ENCODE data around the gene BAIAP2. TPM values are rescaled to one million over a fixed set of nuclear protein-coding genes. Genes with fewer than 3 reads are reported as not detected.
"Not testable (repeated sequence)": the region's sequence is repeated elsewhere in the genome, so short reads cannot be mapped to it uniquely, and the experiment has no call there.

The BAIAP2 gene
- total RNA-seq, 1 donor from 2014 or later, result 7.3 TPM

GRCh38 chr17:81030312-81030711 lies 4.6 kb upstream of the BAIAP2 start:
- H3K4me3 ChIP-seq (ENCODE audit: low read length in 3 of 3); H3K36me3 ChIP-seq (ENCODE audit: control insufficient read depth in 3 of 3, insufficient read depth in 3 of 3, low read length in 3 of 3); H3K27ac ChIP-seq (ENCODE audit: low read depth, low read length); H3K9me3 ChIP-seq (ENCODE audit: control insufficient read depth in 3 of 3, low read length in 3 of 3); H3K9ac ChIP-seq (ENCODE audit: low read depth in 1 of 3, low read length in 3 of 3): not testable (repeated sequence)
- H3K4me1 ChIP-seq (ENCODE audit: control insufficient read depth in 3 of 3, insufficient read depth in 3 of 3, low read length in 3 of 3), result peaks cover 16 to 47% (median 46%) of the 10 kb centered on the region in 3 donors
- peaks cover 41 to 63% (median 42%) of the 10 kb centered on the region in 3 donors for H3K27me3 ChIP-seq (ENCODE audit: control insufficient read depth in 3 of 3, insufficient read depth in 3 of 3, low read length in 3 of 3)

DNA sequence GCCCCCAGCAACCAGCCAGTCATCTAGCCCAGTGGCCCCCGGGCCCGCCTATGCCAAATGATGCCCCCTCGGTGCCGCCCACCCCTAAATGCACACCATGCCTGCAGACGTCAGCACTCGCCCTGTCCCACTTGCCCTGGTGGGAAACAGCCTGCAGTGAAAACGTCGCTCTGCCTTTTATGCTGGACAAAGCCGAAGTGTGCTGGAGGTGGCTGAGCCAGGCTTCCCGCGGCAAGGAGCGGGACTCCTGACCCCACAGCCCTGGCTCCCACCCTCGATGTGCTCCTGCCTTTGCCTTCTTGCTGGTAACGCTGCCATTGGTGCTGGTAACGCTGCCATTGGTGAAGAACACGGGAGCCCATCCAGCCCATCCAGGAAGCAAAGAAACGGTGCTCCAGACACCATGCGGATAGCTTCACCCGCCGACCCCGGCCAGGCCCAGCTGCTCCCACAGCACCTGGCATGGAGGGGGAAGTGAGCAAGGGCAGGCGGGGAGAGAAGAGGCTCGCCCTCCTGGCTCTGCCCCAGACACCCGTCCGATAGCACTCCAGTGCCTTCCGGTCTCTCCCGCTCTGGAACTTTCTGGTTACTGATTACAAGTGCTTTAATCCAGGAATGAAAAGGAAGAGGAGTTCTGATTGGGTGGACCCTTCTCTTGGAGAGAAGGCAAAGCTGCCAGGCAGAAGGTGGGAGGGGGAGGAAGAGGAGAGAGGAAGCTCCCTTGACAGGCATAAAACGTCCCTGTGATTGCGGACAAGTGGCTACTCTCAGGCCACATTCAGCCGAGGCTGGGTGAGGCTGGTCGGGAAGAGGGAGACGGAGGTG lies 4.0 kb upstream of the BAIAP2 start:
- Histone ChIP-seq H3K36me3 (ENCODE audit: control insufficient read depth in 3 of 3, insufficient read depth in 3 of 3, low read length in 3 of 3) (no peaks in the 10 kb centered on the region), H3K27me3 (ENCODE audit: control insufficient read depth in 3 of 3, insufficient read depth in 3 of 3, low read length in 3 of 3) (peaks cover 35 to 60% (median 35%) of the 10 kb centered on the region in 3 donors), H3K4me1 (ENCODE audit: control insufficient read depth in 3 of 3, insufficient read depth in 3 of 3, low read length in 3 of 3) (peaks cover 11 to 43% (median 40%) of the 10 kb centered on the region in 3 donors), H3K9me3 (ENCODE audit: control insufficient read depth in 3 of 3, low read length in 3 of 3) (no peaks in the 10 kb centered on the region), H3K4me3 (ENCODE audit: low read length in 3 of 3) (no peak overlapping the region), H3K9ac (ENCODE audit: low read depth in 1 of 3, low read length in 3 of 3) (no peak overlapping the region), H3K27ac (ENCODE audit: low read depth, low read length) (no peak overlapping the region)

- Histone ChIP-seq H3K9ac (ENCODE audit: low read depth in 1 of 3, low read length in 3 of 3) (no peak overlapping the region), H3K9me3 (ENCODE audit: control insufficient read depth in 3 of 3, low read length in 3 of 3) (no peaks in the 10 kb centered on the region), H3K27me3 (ENCODE audit: control insufficient read depth in 3 of 3, insufficient read depth in 3 of 3, low read length in 3 of 3) (peaks cover 26 to 52% (median 27%) of the 10 kb centered on the region in 3 donors), H3K36me3 (ENCODE audit: control insufficient read depth in 3 of 3, insufficient read depth in 3 of 3, low read length in 3 of 3) (no peaks in the 10 kb centered on the region), H3K4me1 (ENCODE audit: control insufficient read depth in 3 of 3, insufficient read depth in 3 of 3, low read length in 3 of 3) (peaks cover 7 to 41% (median 37%) of the 10 kb centered on the region in 3 donors), H3K27ac (ENCODE audit: low read depth, low read length) (no peak overlapping the region), H3K4me3 (ENCODE audit: low read length in 3 of 3) (no peak overlapping the region)
These were observed 3.1 kb upstream of the BAIAP2 start for GRCh38 chr17:81031566-81032550.

- H3K9ac ChIP-seq (ENCODE audit: low read depth in 1 of 3, low read length in 3 of 3), result no peak overlapping the region
- H3K4me3 ChIP-seq (ENCODE audit: low read length in 3 of 3), result no peak overlapping the region
- H3K27ac ChIP-seq (ENCODE audit: low read depth, low read length), result no peak overlapping the region
These were observed 2.1 kb upstream of the BAIAP2 start for GRCh38 chr17:81032641-81033480.

DNA sequence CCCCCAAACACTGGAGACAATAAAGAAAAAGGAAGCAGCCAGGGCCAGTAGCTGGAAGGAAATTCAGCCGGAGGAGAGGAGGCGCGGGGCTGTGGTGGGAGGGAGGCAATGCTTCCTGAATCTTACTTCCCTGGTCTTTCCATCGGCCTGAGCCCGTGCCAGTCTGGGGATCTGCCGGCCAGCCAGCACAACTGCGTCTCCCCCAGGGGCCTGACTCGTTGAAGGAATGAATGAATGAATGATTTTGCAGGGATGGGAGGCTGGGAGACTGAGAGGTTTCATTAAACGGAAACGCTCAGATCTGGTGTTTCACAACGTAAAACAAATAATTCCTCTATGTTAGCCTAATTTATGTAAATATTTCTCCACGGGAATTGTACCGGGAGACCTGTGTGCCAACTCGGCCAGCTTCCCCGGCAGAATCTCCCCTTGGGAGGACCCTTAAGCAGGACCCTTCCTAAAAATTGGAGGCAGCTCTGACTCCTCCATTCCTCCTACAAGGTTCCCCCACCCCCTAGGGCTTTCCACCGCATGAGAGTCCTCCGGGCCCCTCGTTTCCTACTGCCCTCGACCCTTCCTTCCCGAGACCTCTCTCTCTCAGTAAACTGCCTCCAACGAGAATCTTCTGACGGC lies 1.3 kb upstream of the BAIAP2 start:
- Histone ChIP-seq H3K27me3 (ENCODE audit: control insufficient read depth in 3 of 3, insufficient read depth in 3 of 3, low read length in 3 of 3) (peaks cover 10 to 35% (median 11%) of the 10 kb centered on the region in 3 donors), H3K9me3 (ENCODE audit: control insufficient read depth in 3 of 3, low read length in 3 of 3) (no peaks in the 10 kb centered on the region), H3K9ac (ENCODE audit: low read depth in 1 of 3, low read length in 3 of 3) (peak overlapping the region; percentile 33 to 57 (median 38)), H3K27ac (ENCODE audit: low read depth, low read length) (no peak overlapping the region), H3K4me3 (ENCODE audit: low read length in 3 of 3) (peak overlapping the region; percentile 49 to 62 (median 54)), H3K36me3 (ENCODE audit: control insufficient read depth in 3 of 3, insufficient read depth in 3 of 3, low read length in 3 of 3) (no peaks in the 10 kb centered on the region), H3K4me1 (ENCODE audit: control insufficient read depth in 3 of 3, insufficient read depth in 3 of 3, low read length in 3 of 3) (peaks cover 23 to 52% (median 48%) of the 10 kb centered on the region in 3 donors)

More at GRCh38 chr17:81032641-81033480, 2.1 kb upstream of the BAIAP2 start:
- Histone ChIP-seq H3K9me3 (ENCODE audit: control insufficient read depth in 3 of 3, low read length in 3 of 3) (no peaks in the 10 kb centered on the region), H3K27me3 (ENCODE audit: control insufficient read depth in 3 of 3, insufficient read depth in 3 of 3, low read length in 3 of 3) (peaks cover 18 to 43% (median 18%) of the 10 kb centered on the region in 3 donors), H3K36me3 (ENCODE audit: control insufficient read depth in 3 of 3, insufficient read depth in 3 of 3, low read length in 3 of 3) (no peaks in the 10 kb centered on the region), H3K4me1 (ENCODE audit: control insufficient read depth in 3 of 3, insufficient read depth in 3 of 3, low read length in 3 of 3) (peaks cover 17 to 44% (median 43%) of the 10 kb centered on the region in 3 donors)

DNA sequence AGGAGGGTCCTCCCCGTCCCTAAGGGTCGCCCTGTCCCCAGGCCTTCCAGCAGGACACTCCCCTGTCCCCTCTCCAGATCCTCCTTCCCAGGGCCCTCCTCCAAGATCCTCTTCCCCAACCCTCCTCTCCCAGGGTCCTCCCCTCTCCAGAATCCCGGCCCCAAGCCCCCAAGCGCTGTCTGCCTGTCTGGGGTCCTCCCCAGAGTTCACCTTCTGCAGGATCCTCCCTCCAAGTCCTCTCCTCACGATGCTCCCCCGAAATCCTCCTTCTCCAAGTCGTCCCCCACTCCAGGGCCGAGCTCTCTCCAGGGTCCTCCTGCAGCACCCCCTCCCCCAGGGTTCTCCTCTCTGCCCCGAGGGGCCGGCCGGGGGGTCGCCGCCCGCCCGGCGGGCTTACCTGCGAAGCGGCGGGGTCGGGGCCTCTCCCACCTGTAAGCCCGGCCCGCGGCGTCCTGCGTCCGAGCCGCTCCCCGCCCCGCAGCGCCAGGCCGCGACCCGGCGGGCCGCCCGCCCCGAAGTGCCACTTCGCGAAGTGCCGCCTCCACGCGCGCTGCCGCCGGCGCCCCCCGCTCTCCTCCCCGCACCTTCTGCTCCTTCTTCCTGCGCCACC lies 678 bp upstream of the BAIAP2 start:
- Histone ChIP-seq H3K4me1 (ENCODE audit: control insufficient read depth in 3 of 3, insufficient read depth in 3 of 3, low read length in 3 of 3) (peaks cover 30 to 58% (median 54%) of the 10 kb centered on the region in 3 donors), H3K27me3 (ENCODE audit: control insufficient read depth in 3 of 3, insufficient read depth in 3 of 3, low read length in 3 of 3) (peaks cover 6 to 32% (median 8%) of the 10 kb centered on the region in 3 donors)

DNA sequence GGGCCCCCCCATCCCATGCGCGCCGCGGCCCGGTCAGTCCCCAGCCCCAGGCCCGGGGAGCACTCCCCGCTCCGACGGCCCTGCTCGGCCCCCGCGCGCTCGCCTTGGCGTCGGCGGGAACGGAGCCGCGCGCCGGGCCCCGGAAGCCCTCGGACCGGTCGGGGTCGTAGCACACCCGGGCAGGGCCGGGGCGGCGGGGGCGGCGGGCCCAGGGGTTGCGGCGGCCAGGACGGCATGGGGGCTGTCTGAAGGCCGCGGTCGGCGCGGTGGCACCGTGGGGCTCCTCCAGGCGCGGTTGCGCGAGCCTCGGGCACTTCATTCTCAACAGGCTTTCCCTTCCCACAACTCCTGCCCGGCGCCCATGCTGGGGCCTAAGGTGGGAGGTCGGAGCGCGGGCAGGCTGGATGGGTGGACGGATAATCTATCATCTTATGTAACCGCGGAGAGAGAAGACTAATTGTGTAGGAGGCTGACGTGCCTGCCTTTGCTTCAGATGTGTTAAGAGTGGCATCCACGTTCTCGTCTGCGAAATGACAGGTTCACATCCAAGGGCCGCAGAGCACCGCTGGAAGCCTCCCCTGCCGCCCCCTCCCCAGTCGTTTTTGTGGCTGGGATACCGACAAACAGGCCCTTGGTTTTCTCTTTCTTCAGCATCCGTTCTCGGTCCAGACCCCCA lies 708 bp downstream of the BAIAP2 start:
- Histone ChIP-seq H3K4me1 (ENCODE audit: control insufficient read depth in 3 of 3, insufficient read depth in 3 of 3, low read length in 3 of 3) (peaks cover 44 to 72% (median 68%) of the 10 kb centered on the region in 3 donors), H3K4me3 (ENCODE audit: low read length in 3 of 3) (peak overlapping the region; percentile 23 to 76 (median 29)), H3K27me3 (ENCODE audit: control insufficient read depth in 3 of 3, insufficient read depth in 3 of 3, low read length in 3 of 3) (peaks cover 2 to 37% (median 15%) of the 10 kb centered on the region in 3 donors), H3K36me3 (ENCODE audit: control insufficient read depth in 3 of 3, insufficient read depth in 3 of 3, low read length in 3 of 3) (no peaks in the 10 kb centered on the region), H3K9me3 (ENCODE audit: control insufficient read depth in 3 of 3, low read length in 3 of 3) (no peaks in the 10 kb centered on the region), H3K9ac (ENCODE audit: low read depth in 1 of 3, low read length in 3 of 3) (peak overlapping the region in 1 of 3 donors; percentile 16), H3K27ac (ENCODE audit: low read depth, low read length) (no peak overlapping the region)

More for the DNA sequence above, 678 bp upstream of the BAIAP2 start:
- Histone ChIP-seq H3K36me3 (ENCODE audit: control insufficient read depth in 3 of 3, insufficient read depth in 3 of 3, low read length in 3 of 3) (no peaks in the 10 kb centered on the region), H3K4me3 (ENCODE audit: low read length in 3 of 3) (peak overlapping the region; percentile 49 to 62 (median 54)), H3K9me3 (ENCODE audit: control insufficient read depth in 3 of 3, low read length in 3 of 3) (no peaks in the 10 kb centered on the region), H3K9ac (ENCODE audit: low read depth in 1 of 3, low read length in 3 of 3) (peak overlapping the region; percentile 33 to 57 (median 38)), H3K27ac (ENCODE audit: low read depth, low read length) (no peak overlapping the region)

DNA sequence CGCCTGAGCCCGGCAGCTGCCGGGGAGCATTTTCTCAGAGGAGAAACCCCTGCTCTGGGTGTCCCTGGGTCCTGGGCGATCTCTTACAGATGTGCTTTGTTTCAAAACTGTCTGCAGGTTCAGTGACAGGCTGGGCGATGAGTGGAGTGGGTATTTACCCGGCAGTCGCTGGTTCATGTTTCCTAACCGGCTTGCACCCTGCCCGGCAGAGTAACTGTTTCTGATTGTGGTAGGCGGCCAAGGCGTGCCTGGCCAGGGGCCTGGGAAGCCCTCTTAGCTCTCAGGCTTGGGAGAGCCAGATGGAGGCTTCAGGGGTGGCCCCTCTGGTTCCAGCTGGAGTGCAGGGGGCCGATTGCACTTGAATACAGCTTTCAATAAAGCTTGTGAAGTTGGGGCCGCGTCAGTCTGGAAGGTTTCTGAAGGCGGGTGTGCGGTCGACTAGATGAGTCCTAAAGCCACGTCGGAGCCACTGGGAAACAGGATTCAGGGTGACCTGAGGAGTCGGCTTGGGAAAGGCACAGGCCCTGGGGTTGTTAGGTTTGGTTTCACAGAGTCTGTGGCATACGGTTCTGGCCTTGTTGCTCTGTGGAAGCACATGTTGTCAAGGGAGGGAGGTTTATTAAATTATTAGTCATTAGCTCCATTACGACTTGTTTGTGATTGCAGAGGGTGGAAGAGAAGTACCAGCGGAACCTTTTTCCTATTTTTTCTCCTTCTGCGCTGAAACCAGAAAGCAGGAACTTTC lies 1.4 kb downstream of the BAIAP2 start:
- no peaks in the 10 kb centered on the region for H3K9me3 ChIP-seq (ENCODE audit: control insufficient read depth in 3 of 3, low read length in 3 of 3)
- no peak overlapping the region for H3K9ac ChIP-seq (ENCODE audit: low read depth in 1 of 3, low read length in 3 of 3)
- H3K27me3 ChIP-seq (ENCODE audit: control insufficient read depth in 3 of 3, insufficient read depth in 3 of 3, low read length in 3 of 3), result peaks cover 2 to 36% (median 14%) of the 10 kb centered on the region in 3 donors
- H3K36me3 ChIP-seq (ENCODE audit: control insufficient read depth in 3 of 3, insufficient read depth in 3 of 3, low read length in 3 of 3), result no peaks in the 10 kb centered on the region
- H3K27ac ChIP-seq (ENCODE audit: low read depth, low read length), result no peak overlapping the region
- H3K4me3 ChIP-seq (ENCODE audit: low read length in 3 of 3), result peak overlapping the region in 1 of 3 donors; percentile 14
- peaks cover 44 to 73% (median 71%) of the 10 kb centered on the region in 3 donors for H3K4me1 ChIP-seq (ENCODE audit: control insufficient read depth in 3 of 3, insufficient read depth in 3 of 3, low read length in 3 of 3)

Data from skeletal muscle tissue (tissue), 4 donors.